ENCODE results near the gene LTB4R2. TPM values are rescaled to one million over a fixed set of nuclear protein-coding genes. Genes with fewer than 3 reads are reported as not detected.

The LTB4R2 gene
- total RNA-seq, 4 donors from 2014 or later, result 4.4 to 81.5 (median 7.1) TPM

- intact Hi-C loops (cut with DNase I; ENCODE audit: low total_unique reads), result no loop called here
- TF ChIP-seq EP300 (IDR thresholded peaks at IDR 0.05; ENCODE audit: low read depth), result no peak
- peak in 1 of 3 donors; percentile 10 for TF ChIP-seq POLR2AphosphoS5 (IDR thresholded peaks at IDR 0.05)
- TF ChIP-seq POLR2A (IDR thresholded peaks at IDR 0.05), result no peak
- TF ChIP-seq, protein P1, sequence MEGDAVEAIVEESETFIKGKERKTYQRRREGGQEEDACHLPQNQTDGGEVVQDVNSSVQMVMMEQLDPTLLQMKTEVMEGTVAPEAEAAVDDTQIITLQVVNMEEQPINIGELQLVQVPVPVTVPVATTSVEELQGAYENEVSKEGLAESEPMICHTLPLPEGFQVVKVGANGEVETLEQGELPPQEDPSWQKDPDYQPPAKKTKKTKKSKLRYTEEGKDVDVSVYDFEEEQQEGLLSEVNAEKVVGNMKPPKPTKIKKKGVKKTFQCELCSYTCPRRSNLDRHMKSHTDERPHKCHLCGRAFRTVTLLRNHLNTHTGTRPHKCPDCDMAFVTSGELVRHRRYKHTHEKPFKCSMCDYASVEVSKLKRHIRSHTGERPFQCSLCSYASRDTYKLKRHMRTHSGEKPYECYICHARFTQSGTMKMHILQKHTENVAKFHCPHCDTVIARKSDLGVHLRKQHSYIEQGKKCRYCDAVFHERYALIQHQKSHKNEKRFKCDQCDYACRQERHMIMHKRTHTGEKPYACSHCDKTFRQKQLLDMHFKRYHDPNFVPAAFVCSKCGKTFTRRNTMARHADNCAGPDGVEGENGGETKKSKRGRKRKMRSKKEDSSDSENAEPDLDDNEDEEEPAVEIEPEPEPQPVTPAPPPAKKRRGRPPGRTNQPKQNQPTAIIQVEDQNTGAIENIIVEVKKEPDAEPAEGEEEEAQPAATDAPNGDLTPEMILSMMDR (IDR thresholded peaks at IDR 0.05), result no peak
Measured at GRCh38 chr14:24335461-24336171, 25.7 kb downstream of the LTB4R2 start.

DNA sequence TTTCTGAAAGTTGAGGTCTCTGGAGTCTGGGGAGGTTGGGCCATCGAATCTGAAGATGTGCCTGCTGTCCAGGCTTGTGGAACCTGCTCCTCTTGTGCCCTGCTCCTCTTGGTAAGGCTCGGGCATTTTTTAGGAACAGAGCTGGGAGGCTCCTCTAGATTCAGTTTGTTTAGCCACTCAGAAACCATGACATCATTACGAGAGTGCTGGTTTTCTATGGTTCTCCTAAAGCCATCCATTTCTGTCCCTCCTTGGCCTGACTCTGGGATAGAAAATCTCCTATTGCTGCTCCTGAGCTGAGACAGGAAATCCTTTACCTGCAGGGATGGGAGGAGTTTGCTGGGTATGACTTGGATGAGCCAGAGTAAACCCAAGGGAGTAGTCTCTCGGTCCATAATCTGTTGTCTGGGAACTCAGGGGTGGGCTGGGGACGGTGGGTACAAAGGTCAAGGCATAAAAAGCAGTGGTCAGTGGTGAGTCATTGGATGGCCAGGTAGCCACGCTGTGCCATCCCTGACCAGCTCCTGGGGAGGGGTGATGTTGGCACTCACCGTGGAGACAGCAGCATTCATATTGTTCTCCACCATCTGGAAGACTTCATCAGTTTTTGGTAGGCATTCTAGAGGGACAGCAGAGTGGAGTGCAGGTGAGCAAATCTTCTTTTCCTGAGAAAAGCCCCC is 27.3 kb downstream of the LTB4R2 start:
- Histone ChIP-seq H3K27ac (no peak overlapping the region), H3K4me3 (no peak overlapping the region), H3K36me3 (peaks cover 0 to 4% (median 0%) of the 10 kb centered on the region in 4 donors), H3K4me1 (peaks cover 15 to 45% (median 32%) of the 10 kb centered on the region in 4 donors), H3K9me3 (no peaks in the 10 kb centered on the region), H3K27me3 (peaks cover 28% of the 10 kb centered on the region)
- no peak for TF ChIP-seq POLR2A (IDR thresholded peaks at IDR 0.05)
- TF ChIP-seq, protein P1 (IDR thresholded peaks at IDR 0.05), result no peak
- no peak for TF ChIP-seq POLR2AphosphoS5 (IDR thresholded peaks at IDR 0.05)
- no peak for TF ChIP-seq EP300 (IDR thresholded peaks at IDR 0.05; ENCODE audit: low read depth)
- in situ Hi-C loops (cut with MboI; ENCODE audit: low pct_ligation_motif_present in 1 of 4, low pct_unique_long_range_greater_than_20kb in 1 of 4, low sequenced_read_pairs in 3 of 4), result loop anchor here in 3 of 4 donors (5.0 to 25.0 kb wide), 3 partner anchors 95 to 100 kb away; partner anchors contain the start of genes CBLN3 (in 1 of the 3), KHNYN (in 1 of the 3) and SDR39U1 (in 1 of the 3)
- intact Hi-C loops (cut with DNase I; ENCODE audit: low total_unique reads), result no loop called here
- no peak for DNase-seq
- 79 to 88% methylated on average over 2 to 7 of the region's 7 CpGs for WGBS, 2 donors (ENCODE audit: low coverage in 1 of 2)

More at GRCh38 chr14:24335461-24336171, 25.7 kb downstream of the LTB4R2 start:
- peak overlapping the region in 1 of 4 donors; percentile 41 for H3K4me3 ChIP-seq
- H3K4me1 ChIP-seq, result peaks cover 15 to 51% (median 36%) of the 10 kb centered on the region in 4 donors
- H3K36me3 ChIP-seq, result peaks cover 0 to 4% (median 0%) of the 10 kb centered on the region in 4 donors
- 81% methylated on average over 12 of the region's 12 CpGs; no CpG with 5 or more reads in 1 of the 2 donors for WGBS, 2 donors (ENCODE audit: low coverage in 1 of 2)
- no peaks in the 10 kb centered on the region for H3K9me3 ChIP-seq
- peaks cover 28% of the 10 kb centered on the region for H3K27me3 ChIP-seq
- H3K27ac ChIP-seq, result peak overlapping the region in 2 of 4 donors; percentile 4 to 13
- no peak for DNase-seq
- in situ Hi-C loops (cut with MboI; ENCODE audit: low pct_ligation_motif_present in 1 of 4, low pct_unique_long_range_greater_than_20kb in 1 of 4, low sequenced_read_pairs in 3 of 4), result loop anchor here in 3 of 4 donors (5.0 to 25.0 kb wide), 3 partner anchors 97 to 102 kb away; partner anchors contain the start of genes CBLN3 (in 1 of the 3), KHNYN (in 1 of the 3) and SDR39U1 (in 1 of the 3)

DNA sequence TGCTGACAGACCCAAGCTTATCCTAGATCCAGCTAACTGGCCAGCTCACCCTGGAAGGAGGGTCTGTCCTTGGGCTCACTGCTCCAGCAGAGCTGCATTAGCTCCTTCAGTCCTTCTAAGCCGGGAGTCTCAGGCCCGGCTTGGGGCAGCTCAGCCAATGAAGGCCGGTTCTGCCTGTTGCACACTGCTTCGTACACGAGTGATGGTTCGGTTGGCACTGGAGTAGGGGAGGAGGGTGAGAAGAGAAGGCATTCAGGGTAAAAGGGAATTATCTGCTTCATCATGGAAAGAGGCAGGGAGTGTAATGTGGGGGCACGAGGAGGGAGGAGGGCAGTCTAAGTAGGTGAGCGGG is 27.9 kb downstream of the LTB4R2 start:
- Histone ChIP-seq H3K36me3 (peaks cover 0 to 4% (median 0%) of the 10 kb centered on the region in 4 donors), H3K4me3 (no peak overlapping the region), H3K9me3 (no peaks in the 10 kb centered on the region), H3K4me1 (peaks cover 10 to 40% (median 27%) of the 10 kb centered on the region in 4 donors), H3K27ac (no peak overlapping the region), H3K27me3 (peaks cover 23% of the 10 kb centered on the region)
- TF ChIP-seq POLR2A (IDR thresholded peaks at IDR 0.05), result no peak
- no peak for TF ChIP-seq POLR2AphosphoS5 (IDR thresholded peaks at IDR 0.05)
- no peak for TF ChIP-seq EP300 (IDR thresholded peaks at IDR 0.05; ENCODE audit: low read depth)
- TF ChIP-seq, protein P1 (IDR thresholded peaks at IDR 0.05), result no peak
- intact Hi-C loops (cut with DNase I; ENCODE audit: low total_unique reads), result no loop called here
- WGBS, 2 donors (ENCODE audit: low coverage in 1 of 2), result 85 to 98% methylated on average over 6 to 8 of the region's 8 CpGs
- DNase-seq, result no peak
- in situ Hi-C loops (cut with MboI; ENCODE audit: low pct_ligation_motif_present in 1 of 4, low pct_unique_long_range_greater_than_20kb in 1 of 4, low sequenced_read_pairs in 3 of 4), result loop anchor here in 3 of 4 donors (5.0 to 25.0 kb wide), 3 partner anchors 95 to 100 kb away; partner anchors contain the start of genes CBLN3 (in 1 of the 3), KHNYN (in 1 of the 3) and SDR39U1 (in 1 of the 3)

DNA sequence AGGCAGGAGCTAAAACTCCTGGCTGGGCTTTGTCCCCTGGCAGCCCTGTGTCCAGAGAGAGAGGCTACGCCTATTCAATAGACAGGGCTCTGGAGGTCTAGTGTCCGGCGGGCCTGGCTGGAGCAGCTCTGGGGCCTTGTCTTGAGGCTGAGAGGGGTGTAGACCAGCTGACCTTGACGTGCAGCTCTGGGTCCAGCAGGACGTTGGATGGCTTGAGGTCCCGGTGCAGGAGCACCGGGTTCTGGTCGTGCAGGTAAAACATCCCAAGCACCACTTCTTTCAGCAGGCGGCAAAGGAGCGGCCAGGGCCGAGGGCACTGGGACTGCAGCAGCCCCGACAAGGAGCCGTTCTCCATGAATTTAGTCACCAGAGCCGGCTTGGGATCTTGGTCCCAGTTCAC is 28.9 kb downstream of the LTB4R2 start:
- in situ Hi-C loops (cut with MboI; ENCODE audit: low pct_ligation_motif_present in 1 of 4, low pct_unique_long_range_greater_than_20kb in 1 of 4, low sequenced_read_pairs in 3 of 4) (loop anchor here in 3 of 4 donors (5.0 to 25.0 kb wide), 3 partner anchors 93 to 98 kb away; partner anchors contain the start of genes CBLN3 (in 1 of the 3), KHNYN (in 1 of the 3) and SDR39U1 (in 1 of the 3)), intact Hi-C loops (cut with DNase I; ENCODE audit: low total_unique reads) (no loop called here)
- H3K4me1 ChIP-seq, result peaks cover 9 to 30% (median 17%) of the 10 kb centered on the region in 4 donors
- DNase-seq, result no peak
- WGBS, 2 donors (ENCODE audit: low coverage in 1 of 2), result 88% methylated on average over 6 of the region's 14 CpGs; no CpG with 5 or more reads in 1 of the 2 donors
- H3K36me3 ChIP-seq, result peaks cover 0 to 4% (median 0%) of the 10 kb centered on the region in 4 donors
- peak overlapping the region in 2 of 4 donors; percentile 82 to 85 for H3K27ac ChIP-seq
- TF ChIP-seq POLR2A (IDR thresholded peaks at IDR 0.05), result no peak
- TF ChIP-seq EP300 (IDR thresholded peaks at IDR 0.05; ENCODE audit: low read depth), result no peak
- no peak for TF ChIP-seq POLR2AphosphoS5 (IDR thresholded peaks at IDR 0.05)
- TF ChIP-seq, protein P1 (IDR thresholded peaks at IDR 0.05), result no peak
- H3K9me3 ChIP-seq, result no peaks in the 10 kb centered on the region
- H3K4me3 ChIP-seq, result peak overlapping the region in 3 of 4 donors; percentile 47 to 60 (median 57)
- peaks cover 17% of the 10 kb centered on the region for H3K27me3 ChIP-seq
